Measurements from ENCODE around the gene CD14.
A peak's percentile ranks its signal among the peaks of the same experiment; 100 is the strongest.
"Not testable (repeated sequence)": the region's sequence is repeated elsewhere in the genome, so short reads cannot be mapped to it uniquely, and the experiment has no call there.

CD14 gene
- total RNA-seq, result 0.07 to 1.0 (median 0.58) reads per million in 3 experiments

DNA sequence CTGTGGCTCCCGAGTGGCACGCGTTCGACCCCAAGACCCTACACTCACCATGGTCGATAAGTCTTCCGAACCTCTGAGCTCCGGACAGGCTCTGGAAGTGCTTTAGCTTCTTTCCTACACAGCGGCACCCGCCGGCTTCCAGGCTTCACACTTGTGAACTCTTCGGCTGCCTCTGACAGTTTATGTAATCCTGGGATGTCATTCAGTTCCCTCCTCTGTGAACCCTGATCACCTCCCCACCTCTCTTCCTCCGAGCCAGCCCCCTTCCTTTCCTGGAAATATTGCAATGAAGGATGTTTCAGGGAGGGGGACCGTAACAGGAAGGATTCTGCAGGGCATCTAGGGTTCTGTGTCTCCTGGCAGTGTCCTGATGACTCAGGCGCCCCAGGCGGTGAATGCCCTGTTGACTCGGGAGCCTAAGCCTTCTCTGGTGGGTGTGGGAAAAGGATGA lies at the start of gene CD14:
Gene CD14 (minus strand): TSS at position 155 of the 451 bp plus-strand sequence. CDS start 104 bp downstream, at position 51.
- DNase-seq, result no peak

DNA sequence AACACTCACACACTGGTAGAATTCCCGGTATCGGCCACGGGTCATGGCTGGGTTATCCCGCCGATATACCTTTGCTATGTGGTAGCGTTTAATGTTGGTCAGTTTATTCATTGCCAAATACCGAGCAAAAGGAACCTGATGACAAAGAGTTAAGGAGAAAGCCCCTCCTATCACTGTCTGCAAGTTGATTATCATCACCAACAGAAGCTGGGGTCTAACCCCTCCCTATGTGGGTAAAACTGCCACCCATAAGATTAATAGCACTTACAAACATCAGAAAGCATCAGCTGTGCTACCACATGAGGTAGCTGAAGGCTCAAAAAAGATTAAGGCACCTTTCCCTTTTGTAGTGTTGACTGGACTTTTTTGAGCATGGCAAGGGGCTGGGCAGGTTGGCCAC lies 46.0 kb upstream of the CD14 start:
- DNase-seq, result no peak

DNA sequence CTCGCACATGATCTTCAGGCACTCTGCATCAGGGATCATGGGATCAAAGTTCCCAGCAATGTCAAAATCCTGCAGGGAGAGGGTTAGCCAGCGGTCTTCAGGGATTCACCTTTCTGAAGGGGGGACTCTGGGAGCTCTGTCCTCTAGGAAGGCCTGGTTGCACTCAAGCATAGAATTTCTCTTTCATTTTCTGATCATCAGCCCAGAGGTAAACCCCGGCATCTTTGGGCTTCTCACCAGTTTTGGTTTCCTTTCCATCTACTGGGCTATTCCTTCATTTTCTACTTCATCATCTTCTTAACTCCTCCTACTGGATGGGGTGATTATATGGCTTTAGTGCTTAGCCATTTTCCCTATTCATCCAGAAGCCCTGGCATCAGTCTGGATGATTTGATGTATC lies 45.0 kb upstream of the CD14 start:
- no peak for DNase-seq

DNA sequence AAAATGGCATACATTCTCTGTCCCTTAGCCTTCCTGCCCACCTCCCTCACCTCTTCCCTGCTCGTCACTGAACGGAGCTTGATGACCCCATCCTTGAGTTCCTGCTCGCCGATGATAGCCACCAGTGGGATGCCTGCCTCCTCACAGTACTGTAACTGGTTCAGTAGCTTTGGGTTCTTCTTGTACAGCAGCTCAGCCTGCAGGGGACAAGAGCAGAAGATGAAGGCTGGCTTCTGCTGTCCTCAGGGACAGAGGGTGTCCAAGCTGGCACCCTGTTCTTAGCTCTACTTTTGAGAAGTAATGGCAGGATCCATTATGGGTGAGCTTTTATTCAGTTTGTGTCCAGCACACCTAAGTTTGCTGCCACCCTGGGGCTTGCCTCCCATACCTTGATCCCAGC lies 41.7 kb upstream of the CD14 start:
- no peak for DNase-seq

DNA sequence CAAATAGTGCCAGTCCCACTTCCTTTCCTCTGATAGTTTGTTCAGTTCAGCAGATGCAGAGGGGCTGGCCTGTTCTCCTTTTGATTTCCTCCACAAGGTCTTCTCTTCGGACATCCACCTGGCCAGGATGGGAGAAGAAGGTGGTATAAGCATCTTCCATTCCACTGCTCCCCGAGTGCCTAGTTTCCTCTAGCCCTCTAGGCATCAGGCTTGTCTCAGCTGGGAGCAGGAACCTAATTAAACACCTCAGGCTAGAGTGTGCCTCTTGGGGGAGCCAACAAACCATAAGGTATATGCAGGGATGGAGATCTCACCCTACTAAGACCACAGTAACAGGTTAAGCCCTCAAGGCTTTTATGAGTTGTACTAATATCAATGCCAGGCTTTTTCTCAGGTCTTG lies 41.2 kb upstream of the CD14 start:
- no peak for DNase-seq

DNA sequence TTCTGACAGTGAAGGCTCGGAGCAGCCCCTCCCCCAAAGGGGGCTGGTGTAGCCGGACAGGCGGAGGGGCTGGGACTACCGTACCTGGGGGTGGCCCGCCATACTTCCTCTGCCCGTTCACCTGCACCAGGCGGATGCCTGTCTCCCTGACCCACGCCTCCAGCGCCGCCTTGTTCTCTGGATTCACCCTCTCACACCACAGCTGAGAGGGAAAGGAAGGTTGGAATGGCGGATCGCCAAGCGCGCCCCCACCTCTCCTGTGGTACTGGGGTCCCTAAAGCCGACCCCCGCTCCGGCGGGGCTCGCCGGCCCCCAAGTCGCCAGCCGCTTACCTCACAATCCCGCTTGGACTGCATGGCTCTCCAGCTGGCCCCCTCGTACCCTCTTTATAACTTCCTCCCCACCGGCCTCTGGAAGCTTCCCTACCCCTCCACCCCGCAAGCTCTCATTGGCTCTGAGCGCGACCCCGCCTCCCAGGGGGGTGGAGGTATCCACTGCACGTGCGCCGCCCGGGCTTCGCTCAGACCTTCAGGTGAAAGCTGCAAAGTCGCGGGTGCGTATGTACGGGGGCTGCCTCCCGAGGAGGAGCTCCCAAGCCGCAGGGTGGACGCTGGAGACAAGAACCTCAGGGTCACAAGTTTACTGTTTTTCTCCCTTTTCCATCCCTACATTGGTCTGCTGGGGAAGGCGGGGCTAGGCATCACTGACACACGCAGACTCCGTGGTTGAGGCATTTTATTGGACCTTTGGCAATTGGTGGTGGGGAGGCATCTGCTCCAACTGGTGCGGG lies 40.4 kb upstream of the CD14 start, which contains the start of gene DND1:
Gene DND1 (minus strand): TSS at position 390 of the 790 bp plus-strand sequence. CDS start 34 bp downstream, at position 356.
- no peak for DNase-seq

DNA sequence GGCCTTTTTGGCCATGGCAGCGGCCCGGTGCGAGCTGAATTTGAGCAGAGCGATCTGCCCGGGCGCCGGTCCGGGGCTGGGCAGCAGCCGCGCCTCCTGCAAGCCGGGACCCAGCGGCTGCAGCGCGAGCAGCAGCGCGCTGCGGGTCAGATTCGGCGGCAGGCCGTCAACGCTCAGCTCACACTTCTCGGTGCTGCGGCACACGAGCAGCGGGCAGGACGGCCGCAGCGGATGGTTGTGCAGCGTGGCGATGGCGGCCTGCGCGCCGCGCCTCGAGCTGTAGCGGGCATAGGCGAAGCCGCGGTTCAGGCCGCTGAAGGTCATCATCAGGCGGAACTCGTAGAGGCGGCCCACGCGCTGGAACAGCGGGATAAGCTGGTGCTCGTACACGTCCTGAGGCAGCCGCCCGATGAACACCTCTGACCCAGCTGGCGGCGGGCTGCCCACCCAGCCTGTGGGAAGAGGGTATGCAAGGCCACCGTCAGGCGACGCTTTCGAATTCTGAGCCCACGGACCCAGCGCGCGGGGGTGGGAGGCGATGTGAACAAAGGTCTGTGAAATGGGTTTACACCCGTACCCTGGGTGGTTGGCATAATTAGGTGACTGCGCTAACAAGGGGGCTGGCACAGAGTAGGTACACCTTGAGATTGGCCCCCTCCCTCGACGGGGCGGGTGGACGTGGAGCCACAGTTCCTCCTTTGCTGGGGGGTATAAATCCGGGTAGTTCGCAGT lies 39.6 kb upstream of the CD14 start:
- DNase-seq, result no peak

DNA sequence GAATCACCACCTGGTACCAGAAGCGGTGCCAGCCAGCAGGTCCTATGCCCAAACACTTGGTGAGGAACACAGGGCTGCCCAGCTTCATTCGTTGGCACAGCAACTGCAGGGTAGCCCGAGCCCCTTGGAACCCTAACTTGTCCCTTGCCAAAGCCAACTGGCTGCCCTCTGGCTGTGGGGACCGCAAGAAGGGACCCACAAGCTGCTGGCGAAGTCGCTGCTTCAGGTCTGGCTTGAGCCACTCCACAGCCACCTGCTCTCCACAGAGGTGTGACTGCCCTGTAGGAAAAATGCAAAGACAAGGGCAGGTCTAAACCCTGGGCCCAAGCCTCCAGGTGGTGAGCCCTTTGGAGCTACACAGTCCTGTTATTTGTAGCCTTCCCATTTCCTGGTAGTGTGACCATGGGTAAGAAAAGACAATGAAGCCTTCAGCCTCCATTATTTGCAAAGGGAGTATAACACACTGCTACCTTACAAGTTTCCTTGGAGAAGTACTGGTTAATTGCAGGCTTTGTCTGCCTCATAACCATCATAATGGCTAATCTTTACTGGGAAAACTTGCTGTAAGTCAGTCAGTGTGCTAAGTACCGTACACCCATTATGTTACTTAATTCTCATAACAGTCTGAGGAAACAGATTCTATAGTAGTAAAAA lies 38.6 kb upstream of the CD14 start:
- no peak for DNase-seq

DNA sequence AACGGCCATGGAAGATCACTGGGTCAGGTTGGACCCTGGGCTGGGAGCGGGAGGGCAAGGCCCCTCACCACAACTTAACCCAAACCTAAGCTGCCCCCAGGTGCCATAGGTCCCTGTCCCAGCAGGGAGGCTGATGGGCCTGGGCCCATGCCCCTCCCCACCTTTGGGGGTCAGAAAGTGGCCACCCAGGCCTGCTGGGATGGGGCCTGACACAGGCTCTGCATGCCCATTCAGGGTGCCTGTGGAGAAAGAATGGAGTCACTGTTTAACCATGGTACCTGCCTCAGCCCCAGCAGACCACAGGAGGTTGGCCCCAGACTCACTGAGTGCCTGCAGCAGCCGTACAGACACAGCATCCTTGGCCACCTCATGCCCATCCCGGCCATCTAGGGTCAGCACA lies 38.1 kb upstream of the CD14 start:
- DNase-seq, result not testable (repeated sequence)

DNA sequence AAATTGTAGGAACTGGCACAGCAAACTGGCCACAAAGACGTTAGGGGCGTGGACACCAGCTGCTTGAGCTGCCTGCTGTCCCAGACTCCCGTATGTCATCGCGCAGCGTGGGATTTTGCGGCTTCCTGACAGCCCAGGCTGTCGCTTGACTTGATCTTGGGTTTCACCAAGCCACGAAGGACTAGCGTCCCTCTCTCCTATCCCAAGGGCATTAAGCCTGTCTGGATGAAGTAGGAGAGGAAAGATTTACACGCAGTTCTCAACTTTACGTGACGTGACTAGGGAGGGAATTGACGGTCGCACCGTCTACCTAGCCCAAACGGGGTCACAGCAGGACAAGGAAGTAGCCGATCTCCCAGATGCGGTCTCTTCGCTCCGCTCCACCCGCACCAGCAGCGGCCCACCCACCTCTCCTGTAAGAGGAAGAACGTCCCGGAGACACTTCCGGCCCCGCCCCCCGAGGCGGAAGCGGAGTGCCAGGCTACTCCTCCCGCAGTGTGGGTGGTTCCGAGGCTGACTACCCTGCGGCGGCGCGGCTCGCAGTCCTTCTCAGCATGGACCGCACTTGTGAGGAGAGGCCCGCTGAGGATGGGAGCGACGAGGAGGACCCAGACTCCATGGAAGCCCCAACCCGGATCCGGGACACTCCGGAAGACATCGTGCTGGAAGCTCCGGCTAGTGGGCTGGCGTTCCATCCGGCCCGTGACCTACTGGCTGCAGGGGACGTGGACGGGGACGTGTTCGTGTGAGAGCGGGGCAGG lies 31.6 kb upstream of the CD14 start, which contains the start of gene WDR55:
Gene WDR55 (plus strand): TSS at position 546 of the 761 bp plus-strand sequence. CDS start 9 bp downstream, at position 555.
- peak; percentile 95 for DNase-seq

DNA sequence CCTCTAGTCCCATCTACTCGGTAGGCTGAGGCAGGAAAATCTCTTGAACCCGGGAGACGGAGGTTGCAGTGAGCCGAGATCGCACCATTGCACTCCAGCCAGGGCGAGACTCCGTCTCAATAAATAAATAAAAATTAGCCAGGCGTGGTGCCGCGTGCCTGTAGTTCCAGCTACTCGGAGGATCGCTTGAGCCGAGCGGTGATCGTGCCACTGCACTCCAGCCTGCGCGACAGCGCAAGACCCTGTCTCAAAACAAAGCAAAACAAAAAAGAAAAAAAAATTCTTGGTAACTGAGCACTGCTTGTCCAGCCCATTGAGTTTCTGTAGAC lies 31.0 kb upstream of the CD14 start:
- DNase-seq, result no peak

DNA sequence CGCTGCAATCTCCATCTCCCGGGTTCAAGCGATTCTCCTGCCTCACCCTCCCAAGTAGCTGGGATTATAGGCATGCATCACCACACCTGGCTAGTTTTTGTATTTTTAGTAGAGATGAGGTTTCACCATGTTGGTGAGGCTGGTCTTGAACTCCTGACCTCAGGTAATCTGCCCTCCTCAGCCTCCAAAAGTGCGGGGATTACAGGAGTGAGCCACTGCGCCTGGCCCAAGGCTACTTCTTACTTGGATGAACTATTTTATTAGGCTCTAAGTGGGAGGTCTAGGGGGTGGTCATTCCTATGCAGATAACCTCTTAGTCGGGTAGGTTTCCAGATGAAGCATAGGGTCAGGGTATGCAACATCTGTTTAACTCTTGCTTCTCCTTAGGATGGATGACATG lies 27.4 kb upstream of the CD14 start:
- DNase-seq, result not testable (repeated sequence)

DNA sequence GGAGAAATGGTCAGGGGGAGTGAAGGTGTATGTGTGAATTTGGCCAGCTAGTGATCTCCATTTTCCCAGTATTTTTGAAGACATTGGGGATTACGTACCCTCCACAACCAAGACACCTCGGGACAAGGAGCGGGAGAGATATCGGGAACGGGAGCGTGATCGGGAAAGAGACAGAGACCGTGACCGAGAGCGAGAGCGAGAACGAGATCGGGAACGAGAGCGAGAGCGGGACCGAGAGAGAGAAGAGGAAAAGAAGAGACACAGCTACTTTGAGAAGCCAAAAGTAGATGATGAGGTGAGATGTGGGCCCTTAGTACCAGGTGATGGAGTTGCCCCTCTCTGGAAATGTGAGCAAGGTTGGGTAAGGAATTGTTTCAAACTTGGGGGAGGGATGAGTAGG lies 25.9 kb upstream of the CD14 start:
- no peak for DNase-seq

DNA sequence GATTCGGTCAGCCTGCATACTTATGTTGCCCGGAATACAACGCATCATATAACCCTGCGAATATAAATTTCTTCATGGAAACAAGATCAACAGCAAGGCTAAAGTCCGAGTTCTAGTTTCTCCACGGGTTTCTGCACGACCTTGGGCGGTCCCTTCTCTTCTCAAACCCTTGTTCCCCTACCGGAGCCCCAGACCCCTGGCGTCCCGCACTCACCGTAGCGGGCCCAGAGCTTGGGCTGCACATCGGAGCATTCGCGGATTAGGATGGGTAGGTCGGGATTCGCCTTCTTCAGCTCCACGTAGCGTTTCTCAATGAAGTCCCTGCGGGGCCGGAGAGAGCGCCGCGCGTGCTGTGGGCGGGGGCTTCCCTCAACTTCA lies 14.1 kb upstream of the CD14 start:
- no peak for DNase-seq

DNA sequence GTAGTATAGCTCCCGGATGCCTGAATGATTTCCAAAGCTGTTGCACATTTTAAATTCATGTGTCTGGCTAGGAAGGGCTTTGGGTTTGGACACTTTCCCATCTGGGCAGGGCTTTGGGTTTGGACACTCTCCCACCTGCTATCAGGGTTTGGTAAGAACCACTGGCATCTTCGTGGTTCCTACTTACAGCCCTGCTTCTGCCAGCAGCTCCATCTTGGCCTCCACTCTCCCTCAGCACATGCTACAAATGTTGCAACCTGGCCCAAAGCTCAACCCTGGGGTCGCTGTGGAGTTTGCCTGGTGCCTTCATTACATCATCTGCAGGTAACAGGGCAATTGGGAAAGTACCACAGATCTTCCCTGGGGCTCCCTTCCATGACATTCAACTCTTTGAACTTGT lies 9.7 kb upstream of the CD14 start:
- DNase-seq, result no peak

DNA sequence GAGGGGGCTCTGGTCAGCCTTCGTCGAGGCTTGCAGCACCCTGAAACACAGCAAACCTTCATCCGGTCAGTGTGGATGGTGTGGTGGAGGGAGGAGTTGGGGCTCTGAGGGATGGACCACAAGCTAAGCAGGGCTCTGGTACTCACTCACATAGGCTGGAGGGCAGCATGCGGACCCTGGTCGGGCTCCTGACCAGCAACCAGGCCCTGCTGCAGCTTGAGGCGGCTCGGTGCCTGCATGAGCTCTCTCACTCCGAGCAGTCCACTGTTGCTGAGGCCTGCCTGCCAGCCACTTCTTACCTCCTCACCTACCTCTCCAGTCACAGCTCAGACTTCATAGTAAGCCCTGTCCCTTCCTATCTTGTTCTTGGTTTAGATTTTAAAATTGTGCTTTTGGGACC lies 8.7 kb upstream of the CD14 start:
- no peak for DNase-seq

DNA sequence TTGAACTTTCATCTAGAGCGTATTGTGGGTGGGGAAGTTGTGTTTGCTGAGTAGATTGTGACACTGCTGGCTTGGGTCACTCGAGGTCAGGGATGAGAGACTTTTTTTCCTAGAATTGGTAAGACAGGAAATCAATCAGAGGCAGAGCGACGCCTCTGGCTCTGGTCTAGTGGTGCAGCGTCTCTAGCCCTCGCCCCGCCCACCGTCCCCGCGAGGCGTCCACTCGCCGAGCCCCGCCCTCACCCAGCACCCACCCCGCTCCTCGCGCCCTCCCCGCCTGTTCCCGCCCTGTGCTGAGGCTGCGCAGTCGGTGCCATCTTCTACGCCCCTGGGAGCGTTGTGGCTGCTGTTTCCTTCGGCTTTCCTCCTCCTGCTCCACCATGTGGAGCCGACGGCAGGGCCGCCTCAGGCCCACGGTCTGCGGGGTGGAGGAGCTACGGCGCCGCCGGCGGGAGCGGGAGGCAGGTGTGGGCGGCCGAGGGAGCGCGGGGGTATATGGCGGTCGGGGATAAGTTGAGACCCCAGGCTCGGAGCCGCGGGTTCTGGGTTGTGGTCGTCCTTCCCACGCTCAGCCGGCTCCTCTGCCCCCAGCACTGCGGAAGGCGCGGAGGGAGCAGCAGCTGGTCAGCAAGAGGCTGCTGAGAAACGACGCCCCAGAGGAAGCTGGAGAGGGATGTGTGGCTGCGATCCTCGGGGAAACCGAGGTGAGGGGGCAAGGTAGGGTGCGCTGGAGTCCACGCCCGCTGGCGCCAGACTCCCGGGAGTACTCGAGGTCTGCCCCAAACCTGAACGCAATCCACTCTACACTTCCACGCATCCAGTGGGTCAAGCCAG lies 6.4 kb upstream of the CD14 start, which contains the start of gene TMCO6:
Gene TMCO6 (plus strand): TSS at position 304 of the 834 bp plus-strand sequence. CDS start 77 bp downstream, at position 381.
- peak; percentile 93 for DNase-seq

DNA sequence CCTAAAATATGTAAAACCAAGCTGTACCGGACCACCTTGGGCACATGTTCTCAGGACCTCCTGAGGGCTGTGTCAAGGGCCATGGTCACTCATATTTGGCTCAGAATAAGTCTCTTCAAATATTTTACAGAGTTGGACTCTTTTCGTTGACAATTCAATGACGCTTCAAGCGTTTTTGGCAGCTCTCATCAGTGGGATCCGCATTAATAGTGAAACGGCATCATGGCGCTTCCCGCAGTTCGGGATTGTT lies 5.8 kb upstream of the CD14 start:
- DNase-seq, result not testable (repeated sequence)

DNA sequence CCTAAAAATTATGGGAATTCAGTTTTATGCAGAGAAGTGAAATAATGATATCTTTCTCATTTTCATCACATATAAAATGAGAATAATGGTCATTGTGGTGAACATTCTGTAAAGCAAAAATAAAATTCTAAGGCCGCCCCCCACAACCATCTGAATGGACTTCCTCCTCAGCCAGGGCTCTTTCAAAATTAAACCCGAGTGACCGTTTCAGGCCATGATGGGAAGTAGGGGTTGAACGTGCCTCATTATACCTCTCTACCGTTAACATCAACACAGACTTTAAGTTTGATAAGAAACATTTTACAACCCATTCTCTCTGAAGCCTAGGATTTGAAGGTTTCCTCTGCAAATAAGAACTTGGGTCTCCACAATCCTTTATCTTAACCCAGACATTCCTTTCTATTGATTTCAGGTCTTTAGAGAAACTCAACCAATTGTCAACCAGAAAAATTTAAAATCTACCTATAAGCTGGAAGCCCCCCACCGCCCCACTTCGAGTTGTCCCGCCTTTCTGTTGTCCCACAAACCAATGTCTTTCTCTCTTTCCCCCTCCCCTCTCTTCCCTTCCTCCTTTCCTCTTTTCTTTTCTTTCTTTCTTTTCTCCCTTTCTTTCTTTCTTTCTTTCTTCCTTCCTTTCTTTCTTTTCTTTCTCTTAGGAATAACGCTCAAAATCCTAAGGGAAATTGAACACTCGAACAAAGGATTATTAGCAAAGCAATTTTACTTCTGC lies 4.6 kb upstream of the CD14 start:
- no peak for DNase-seq

DNA sequence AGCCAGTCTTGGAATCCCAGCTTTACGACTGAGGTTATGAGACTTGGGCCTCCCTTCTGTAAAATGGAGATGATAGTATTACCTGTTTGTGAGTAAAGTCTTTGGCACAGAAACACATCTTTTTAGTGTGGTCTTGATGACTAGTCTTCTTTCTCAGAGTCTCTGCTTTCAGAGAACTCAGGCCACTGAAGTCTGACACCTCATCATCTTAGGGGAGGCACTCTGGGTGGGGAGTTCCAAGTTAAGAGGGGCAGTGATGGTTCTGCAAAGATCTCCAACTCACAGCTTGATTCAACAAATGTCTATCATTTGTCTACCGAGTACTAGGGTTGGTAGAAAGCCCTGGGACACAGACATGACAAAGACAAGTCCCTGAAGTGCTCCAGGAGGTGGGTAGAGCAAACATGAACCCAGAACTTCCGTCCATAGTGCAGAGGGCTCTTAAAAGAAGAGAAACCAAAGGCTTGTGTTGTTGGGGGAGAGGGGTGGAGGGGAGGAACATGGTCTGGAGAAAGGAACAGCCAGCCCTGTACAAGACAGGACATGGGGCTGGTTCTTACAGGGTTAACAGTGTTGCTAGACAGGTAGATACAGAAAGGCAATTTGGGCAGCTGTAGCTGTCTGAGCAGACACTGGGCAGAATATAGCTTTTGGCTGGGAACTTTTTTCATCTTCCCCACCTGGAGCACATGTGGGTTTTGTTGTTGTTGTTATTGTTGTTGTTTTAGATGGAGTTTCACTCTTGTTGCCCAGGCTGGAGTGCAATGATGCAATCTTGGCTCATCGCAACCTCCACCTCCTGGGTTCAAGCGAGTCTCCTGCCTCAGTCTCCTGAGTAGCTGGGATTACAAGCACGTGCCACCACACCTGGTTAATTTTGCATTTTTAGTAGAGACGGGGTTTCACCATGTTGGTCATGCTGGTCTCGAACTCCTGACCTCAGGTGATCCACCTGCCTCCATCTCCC lies 2.6 kb upstream of the CD14 start:
- no peak for DNase-seq

Measured in central memory CD4-positive, alpha-beta T cell (primary cell).